ENCODE data around the gene GNAO1.

The GNAO1 gene

GRCh38 chr16:56191156-56191815, at the start of gene GNAO1:
Gene GNAO1 (plus strand): TSS chr16:56191489. CDS start chr16:56192236, 747 bp downstream.
- DNase-seq (ENCODE audit: low spot score), result peak; percentile 88

- DNase-seq (ENCODE audit: low spot score), result no peak
Measured at GRCh38 chr16:56143666-56144065, 47.6 kb upstream of the GNAO1 start.

GRCh38 chr16:56145369-56145768, 45.9 kb upstream of the GNAO1 start:
- DNase-seq (ENCODE audit: low spot score), result no peak

- no peak for DNase-seq (ENCODE audit: low spot score)
Measured at GRCh38 chr16:56151621-56152020, 39.7 kb upstream of the GNAO1 start.

GRCh38 chr16:56161658-56162057, 29.6 kb upstream of the GNAO1 start:
- DNase-seq (ENCODE audit: low spot score), result no peak

- no peak for DNase-seq (ENCODE audit: low spot score)
Measured at GRCh38 chr16:56163089-56163488, 28.2 kb upstream of the GNAO1 start.

- DNase-seq (ENCODE audit: low spot score), result no peak
Measured at GRCh38 chr16:56163938-56164337, 27.4 kb upstream of the GNAO1 start.

- no peak for DNase-seq (ENCODE audit: low spot score)
Measured at GRCh38 chr16:56164636-56165035, 26.7 kb upstream of the GNAO1 start.

- no peak for DNase-seq (ENCODE audit: low spot score)
Measured at GRCh38 chr16:56174411-56174810, 16.9 kb upstream of the GNAO1 start.

GRCh38 chr16:56181401-56181800, 9.9 kb upstream of the GNAO1 start:
- DNase-seq (ENCODE audit: low spot score), result no peak

GRCh38 chr16:56183266-56183665, 8.0 kb upstream of the GNAO1 start:
- DNase-seq (ENCODE audit: low spot score), result no peak

GRCh38 chr16:56190048-56190676, 1.1 kb upstream of the GNAO1 start:
- peak; percentile 27 for DNase-seq (ENCODE audit: low spot score)

GRCh38 chr16:56190677-56191155, 573 bp upstream of the GNAO1 start:
- peak; percentile 38 for DNase-seq (ENCODE audit: low spot score)

GRCh38 chr16:56191835-56192634, 746 bp downstream of the GNAO1 start:
- peak; percentile 28 for DNase-seq (ENCODE audit: low spot score)

- peak; percentile 22 for DNase-seq (ENCODE audit: low spot score)
Measured at GRCh38 chr16:56192635-56192945, 1.3 kb downstream of the GNAO1 start.

- peak; percentile 24 for DNase-seq (ENCODE audit: low spot score)
Measured at GRCh38 chr16:56192986-56193945, 2.0 kb downstream of the GNAO1 start.

GRCh38 chr16:56193951-56194726, 2.9 kb downstream of the GNAO1 start:
- peak; percentile 92 for DNase-seq (ENCODE audit: low spot score)

- DNase-seq (ENCODE audit: low spot score), result peak; percentile 79
Measured at GRCh38 chr16:56195151-56195550, 3.9 kb downstream of the GNAO1 start.

GRCh38 chr16:56196381-56196780, 5.1 kb downstream of the GNAO1 start:
- DNase-seq (ENCODE audit: low spot score), result no peak

GRCh38 chr16:56197192-56197992, 6.1 kb downstream of the GNAO1 start:
- DNase-seq (ENCODE audit: low spot score), result no peak

Measured in Ammon's horn (tissue), 1 donor.